Measurements from ENCODE around the gene TFF3.
A peak's percentile ranks its signal among the peaks of the same experiment; 100 is the strongest.

Gene TFF3

DNA sequence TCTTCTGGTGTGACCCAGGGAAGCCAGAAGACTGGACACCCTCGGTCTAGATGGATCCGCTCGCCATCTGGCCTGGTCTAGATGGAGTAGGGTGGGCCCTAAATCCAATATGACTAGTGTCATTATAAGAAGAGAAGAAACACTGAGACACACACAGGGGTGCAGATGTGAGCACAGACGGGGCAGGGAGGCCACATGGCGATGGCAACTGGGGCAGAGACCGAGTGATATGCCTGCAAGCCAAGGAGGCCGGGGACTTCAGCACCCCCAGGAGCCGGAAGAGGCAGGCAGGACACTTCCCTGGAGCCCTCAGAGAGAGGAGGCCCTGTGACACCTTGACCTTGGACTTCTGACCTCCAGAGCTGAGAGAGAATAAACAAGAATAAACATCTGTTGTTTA, 5.6 kb upstream of the TFF3 start:
- DNase-seq (ENCODE audit: low spot score) = no peak

GRCh38 chr21:42319851-42320572, 4.8 kb upstream of the TFF3 start:
- no peak for DNase-seq (ENCODE audit: low spot score)

GRCh38 chr21:42319376-42319775, 4.2 kb upstream of the TFF3 start:
- no peak for DNase-seq (ENCODE audit: low spot score)

DNA sequence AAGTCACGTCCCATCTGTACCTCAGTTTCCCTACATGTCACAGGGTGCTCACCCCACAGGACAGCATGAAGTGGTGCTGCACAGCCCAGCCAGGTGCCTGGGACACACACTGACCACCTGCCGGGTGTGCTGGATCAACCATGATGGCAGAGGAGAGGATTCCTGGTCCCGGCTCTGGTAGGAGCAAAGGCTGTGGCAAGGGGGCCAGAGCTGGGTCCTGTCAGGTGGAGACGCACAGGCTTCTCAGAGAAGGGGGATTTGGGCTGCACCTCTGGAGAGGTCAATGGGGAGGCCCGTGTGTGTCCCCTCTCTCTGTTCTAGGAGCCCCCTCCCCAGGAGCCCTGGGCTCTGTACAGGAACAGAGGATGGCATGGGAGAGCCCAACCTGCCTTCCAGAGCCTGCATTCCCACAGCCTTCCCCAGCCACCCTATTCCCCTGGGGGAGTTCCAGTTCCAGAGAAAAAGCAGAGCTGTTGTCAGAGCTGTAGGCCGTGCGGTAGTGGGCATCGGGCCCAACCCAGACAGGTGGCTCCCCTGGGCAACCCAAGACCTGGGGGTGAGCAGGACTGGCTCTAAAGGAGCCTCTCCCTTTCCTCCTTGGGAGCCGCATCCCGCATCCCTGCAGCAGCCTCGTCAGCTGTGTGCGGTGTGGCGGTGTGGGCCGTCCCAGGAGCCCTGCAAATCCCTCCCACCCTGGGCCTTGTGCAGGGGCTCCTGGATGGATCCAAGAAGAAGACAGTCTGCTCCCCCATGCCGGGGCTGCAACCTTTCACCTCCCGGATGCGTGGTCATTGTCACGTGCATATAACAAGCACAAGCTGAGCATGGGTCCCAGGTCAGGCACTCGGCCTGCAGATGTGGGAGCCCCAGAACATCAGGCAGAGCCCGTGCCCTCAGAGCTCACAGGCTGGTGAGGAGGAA, 2.9 kb upstream of the TFF3 start:
- DNase-seq (ENCODE audit: low spot score) = no peak

GRCh38 chr21:42317341-42317741, 2.1 kb upstream of the TFF3 start:
- no peak for DNase-seq (ENCODE audit: low spot score)

DNA sequence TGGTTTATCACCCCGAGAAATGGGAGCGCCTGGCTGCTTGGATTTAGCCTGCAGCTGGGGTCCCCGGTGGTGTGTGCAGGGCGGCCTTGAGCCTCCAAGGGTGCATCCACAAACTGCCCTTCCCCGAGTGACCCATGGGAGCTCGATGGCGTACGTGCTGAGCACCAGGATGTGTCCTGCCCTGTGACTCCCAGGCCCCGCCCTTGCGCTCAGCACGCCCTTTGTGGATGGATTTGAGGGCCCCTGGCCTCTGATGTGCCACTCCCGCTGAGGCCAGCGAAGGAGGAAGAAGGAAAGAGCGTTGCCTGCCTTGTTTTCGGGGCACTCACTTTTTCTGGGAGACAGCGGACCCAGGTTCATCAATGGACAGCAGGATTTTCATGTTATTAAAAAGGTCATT, 1.7 kb upstream of the TFF3 start:
- no peak for DNase-seq (ENCODE audit: low spot score)

GRCh38 chr21:42314616-42315295, 453 bp downstream of the TFF3 start:
- no peak for DNase-seq (ENCODE audit: low spot score)

DNA sequence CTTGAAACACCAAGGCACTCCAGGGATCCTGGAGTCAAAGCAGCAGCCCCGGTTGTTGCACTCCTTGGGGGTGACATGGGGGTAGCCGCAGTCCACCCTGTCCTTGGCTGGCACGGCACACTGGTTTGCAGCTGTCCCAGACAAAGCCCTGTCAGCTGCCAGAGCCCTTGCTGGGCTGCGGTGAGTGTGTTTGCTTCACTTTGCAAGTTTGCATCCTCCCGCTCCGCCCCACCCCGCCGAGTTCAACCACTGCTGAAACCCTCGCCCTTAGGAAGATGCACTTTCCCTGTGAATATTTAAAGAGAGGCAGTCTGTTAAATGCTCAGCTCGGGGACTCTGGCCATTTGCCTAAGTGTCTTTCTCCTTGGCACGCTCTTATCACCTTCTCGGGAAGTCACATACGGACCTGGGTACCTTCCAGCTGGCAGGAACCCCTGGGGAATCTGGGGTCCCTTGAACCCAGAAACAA, 1.7 kb downstream of the TFF3 start:
- no peak for DNase-seq (ENCODE audit: low spot score)

DNA sequence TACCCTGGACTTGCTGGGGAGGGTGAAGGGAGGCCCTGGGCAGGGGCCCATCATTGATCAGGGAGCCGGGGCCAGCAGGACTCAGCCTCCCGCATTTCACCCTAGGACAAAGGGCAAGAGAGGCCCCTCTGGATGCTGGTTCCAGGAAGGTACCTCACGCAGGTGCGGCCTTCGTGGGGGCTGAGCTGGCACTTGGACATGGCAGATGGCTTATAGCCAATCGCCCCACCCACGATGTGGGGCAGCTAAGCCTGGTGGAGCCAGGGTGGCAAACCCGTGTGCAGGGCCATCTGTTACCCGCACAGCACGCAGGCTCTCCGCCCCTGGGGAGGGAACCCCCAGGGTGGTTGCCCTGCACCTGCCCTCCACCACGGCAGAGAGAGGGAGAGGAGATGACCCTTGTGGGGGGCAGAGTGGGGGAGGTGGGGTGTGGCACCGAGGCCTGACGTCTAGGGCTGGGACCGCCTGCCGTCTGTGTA, 2.5 kb downstream of the TFF3 start:
- DNase-seq (ENCODE audit: low spot score) = no peak

- no peak for DNase-seq (ENCODE audit: low spot score)
Observed at GRCh38 chr21:42311816-42312625, 3.2 kb downstream of the TFF3 start.

DNA sequence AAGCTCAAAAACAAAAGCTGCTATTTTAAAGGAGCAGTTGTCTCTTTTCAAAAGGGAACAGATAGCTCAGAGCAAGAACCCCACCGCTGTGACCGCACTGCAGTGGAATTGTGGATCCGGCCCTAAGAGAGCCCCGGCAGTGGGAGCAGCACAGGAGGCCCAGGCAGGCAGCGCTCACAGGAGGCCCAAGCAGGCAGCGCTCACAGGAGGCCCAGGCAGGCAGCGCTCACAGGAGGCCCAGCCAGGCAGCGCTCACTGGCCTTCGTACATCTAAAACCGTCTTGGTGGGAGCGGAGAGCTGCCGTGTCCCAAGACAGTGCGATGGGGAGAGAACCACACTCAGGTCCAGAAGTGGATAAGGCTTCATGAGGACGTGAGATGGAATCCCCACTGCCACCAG, 4.0 kb downstream of the TFF3 start:
- no peak for DNase-seq (ENCODE audit: low spot score)

GRCh38 chr21:42310411-42311001, 4.7 kb downstream of the TFF3 start:
- DNase-seq (ENCODE audit: low spot score) = no peak

- DNase-seq (ENCODE audit: low spot score) = peak; percentile 62
Observed at GRCh38 chr21:42309753-42310213, 5.4 kb downstream of the TFF3 start.

GRCh38 chr21:42308914-42309752, 6.1 kb downstream of the TFF3 start:
- DNase-seq (ENCODE audit: low spot score) = no peak

DNA sequence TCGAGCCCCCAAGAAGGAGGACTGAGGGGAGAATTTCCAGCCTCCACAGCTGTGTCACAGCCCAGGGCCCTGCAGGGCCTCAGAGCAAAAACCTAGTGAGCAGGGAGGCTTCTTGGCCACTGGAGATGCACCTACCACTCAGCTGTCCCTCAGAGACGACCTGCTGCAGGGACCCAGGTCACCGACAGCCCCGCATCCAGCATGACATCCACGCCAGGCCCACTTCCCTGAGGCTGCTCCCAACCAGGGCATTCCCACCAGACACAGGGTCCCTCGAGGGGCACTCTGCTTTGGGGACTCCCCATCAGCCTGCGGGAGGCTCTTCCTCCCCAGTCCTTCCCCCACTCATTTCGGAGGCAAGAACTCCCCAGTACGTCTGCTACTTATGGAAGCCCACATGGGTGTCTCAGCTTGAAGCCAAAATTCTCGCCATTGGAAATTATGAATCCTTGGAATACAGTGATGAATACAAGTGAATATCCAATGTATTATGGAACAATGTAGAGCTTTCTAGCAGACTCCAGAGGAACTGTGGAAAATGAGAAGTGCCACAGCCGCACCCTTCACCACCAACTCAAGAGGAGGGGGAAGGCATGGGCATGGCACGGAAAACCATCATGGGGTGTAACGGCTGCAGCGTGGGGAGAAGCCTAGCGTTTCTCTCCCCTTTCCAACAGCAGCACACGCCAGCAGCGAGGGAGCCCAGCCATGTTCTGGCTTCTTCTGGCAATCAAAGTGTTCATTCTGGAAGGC, 6.9 kb downstream of the TFF3 start:
- no peak for DNase-seq (ENCODE audit: low spot score)

DNA sequence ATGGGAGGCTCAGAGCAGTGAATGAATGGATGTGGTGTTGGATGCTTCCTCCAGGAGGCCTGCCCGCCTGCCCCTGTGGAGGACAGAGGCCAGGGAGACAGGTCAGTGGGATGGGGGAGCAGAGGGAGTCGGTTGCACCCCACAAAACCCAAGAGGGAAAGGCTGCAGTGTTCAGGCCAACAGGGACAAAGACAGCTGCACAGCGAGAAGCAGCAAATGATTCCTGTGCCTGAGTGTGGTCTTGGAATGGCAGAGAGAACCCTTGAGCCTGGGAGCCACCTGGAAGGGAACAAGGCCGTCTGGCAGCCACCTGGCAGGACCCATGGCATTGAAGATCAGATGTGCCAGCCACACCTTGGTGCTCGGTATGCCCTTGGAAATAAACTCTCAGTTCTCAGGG, 8.1 kb downstream of the TFF3 start:
- no peak for DNase-seq (ENCODE audit: low spot score)

DNA sequence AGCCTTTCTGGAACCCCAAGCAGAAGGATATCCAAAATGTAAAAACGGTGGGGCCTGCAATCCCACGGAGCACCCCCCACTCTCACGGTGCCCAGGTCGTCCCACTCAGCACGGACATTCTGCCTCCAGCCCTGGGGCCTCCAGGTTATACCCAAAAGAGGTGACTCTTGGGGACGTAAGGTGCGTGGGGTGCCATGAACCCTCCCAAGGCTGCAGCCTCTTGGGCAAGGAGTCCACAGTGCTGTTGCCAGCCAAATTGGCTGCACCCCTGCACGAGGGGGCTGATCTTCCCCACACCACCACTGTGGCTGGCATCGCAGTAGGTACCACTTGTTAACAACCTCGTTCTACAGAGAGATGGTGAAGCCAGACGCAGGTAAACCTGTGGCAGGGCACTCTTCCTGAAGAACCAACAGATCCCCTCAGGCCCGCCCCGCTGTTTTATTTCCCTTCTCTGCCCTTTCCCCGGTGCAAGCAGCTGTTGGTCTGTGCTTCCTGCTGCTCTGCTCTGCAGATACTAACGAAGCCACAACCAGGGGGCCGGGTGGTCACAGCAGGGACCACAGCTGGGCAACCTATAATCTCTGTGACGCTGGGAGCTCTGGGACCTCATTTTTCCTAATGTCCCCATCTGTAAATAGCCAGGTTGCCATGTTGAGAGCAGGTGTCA, 8.7 kb downstream of the TFF3 start:
- no peak for DNase-seq (ENCODE audit: low spot score)

DNA sequence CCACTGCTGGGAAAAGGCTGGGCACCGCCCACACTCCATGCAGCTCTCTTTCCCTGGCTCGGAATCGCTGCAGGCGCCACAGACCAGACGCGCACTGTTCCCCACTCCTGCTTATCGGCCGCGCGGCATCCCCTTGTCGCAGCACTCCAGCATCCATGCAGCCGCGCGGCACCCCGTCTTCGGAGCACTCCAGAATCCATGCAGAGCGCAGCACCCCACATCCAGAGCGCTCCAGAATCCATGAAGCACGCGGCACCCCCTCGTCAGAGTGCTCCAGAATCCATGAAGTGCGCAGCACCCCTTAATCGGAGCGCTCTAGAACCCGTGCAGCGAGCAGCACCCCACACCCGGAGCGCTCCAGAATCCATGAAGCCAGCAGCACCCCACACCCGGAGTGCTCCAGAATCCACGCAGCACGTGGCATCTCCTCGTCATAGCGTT, 9.5 kb downstream of the TFF3 start:
- no peak for DNase-seq (ENCODE audit: low spot score)

Data from HuH-7.5 (cell line).